NCI-H1092 (cell line): ENCODE results near the gene ZBTB17.

Source experiments
- DNase-seq: peaks from one replicate; lab custom pipeline; 2025; lab: John Stamatoyannopoulos, UW

The ZBTB17 gene

GRCh38 chr1:15947382-15948090, 28.4 kb downstream of the ZBTB17 start:
- no peak for DNase-seq

- no peak for DNase-seq
Measured at GRCh38 chr1:15946571-15947381, 29.1 kb downstream of the ZBTB17 start.

GRCh38 chr1:15945832-15946448, 30.0 kb downstream of the ZBTB17 start:
- DNase-seq = no peak

- no peak for DNase-seq
Measured at GRCh38 chr1:15945011-15945831, 30.7 kb downstream of the ZBTB17 start.

GRCh38 chr1:15944308-15945010, 31.4 kb downstream of the ZBTB17 start:
- DNase-seq = no peak

GRCh38 chr1:15943992-15944307, 32.0 kb downstream of the ZBTB17 start:
- no peak for DNase-seq

GRCh38 chr1:15943328-15943991, 32.4 kb downstream of the ZBTB17 start:
- DNase-seq = no peak

GRCh38 chr1:15942661-15943327, 33.1 kb downstream of the ZBTB17 start:
- no peak for DNase-seq

- no peak for DNase-seq
Measured at GRCh38 chr1:15941899-15942660, 33.8 kb downstream of the ZBTB17 start.

GRCh38 chr1:15941044-15941840, 34.7 kb downstream of the ZBTB17 start:
- no peak for DNase-seq

GRCh38 chr1:15940110-15941043, 35.5 kb downstream of the ZBTB17 start:
- no peak for DNase-seq

GRCh38 chr1:15939181-15940109, 36.5 kb downstream of the ZBTB17 start:
- DNase-seq = no peak

- no peak for DNase-seq
Measured at GRCh38 chr1:15938628-15939161, 37.2 kb downstream of the ZBTB17 start.

- DNase-seq = no peak
Measured at GRCh38 chr1:15937706-15938168, 38.2 kb downstream of the ZBTB17 start.

GRCh38 chr1:15937146-15937545, 38.8 kb downstream of the ZBTB17 start:
- DNase-seq = no peak

- no peak for DNase-seq
Measured at GRCh38 chr1:15936025-15936424, 39.9 kb downstream of the ZBTB17 start.
